Measurements from ENCODE around the gene POU4F3. TPM values are rescaled to one million over a fixed set of nuclear protein-coding genes. Genes with fewer than 3 reads are reported as not detected.

Gene POU4F3
- total RNA-seq, 1 experiment from 2014 or later, result 0.29 TPM

Other genes with a start within 250 kb of the POU4F3 start
- gene PLAC8L1, start 233.3 kb upstream of the POU4F3 start, total RNA-seq (2014; rRNA removed; shearing (Covaris generic)), result not detected in 2 replicates
- 146 and 151 TPM in 2 replicates for gene LARS1, start 156.2 kb upstream of the POU4F3 start, total RNA-seq (2014; rRNA removed; shearing (Covaris generic))
- gene RBM27, start 135.2 kb upstream of the POU4F3 start, total RNA-seq (2014; rRNA removed; shearing (Covaris generic)), result 40.4 and 46.6 TPM in 2 replicates
- 93.1 and 132 TPM in 2 replicates for gene TCERG1, start 108.5 kb downstream of the POU4F3 start, total RNA-seq (2014; rRNA removed; shearing (Covaris generic))
- gene GPR151, start 177.4 kb downstream of the POU4F3 start, total RNA-seq (2014; rRNA removed; shearing (Covaris generic)), result not detected in 2 replicates

All from A172 (cell line).